Nephron (organoid): Measurements from ENCODE around the gene HAP1.
"Not testable (repeated sequence)": the region's sequence is repeated elsewhere in the genome, so short reads cannot be mapped to it uniquely, and the experiment has no call there.

Experiments
- H3K27ac Mint-ChIP-seq, 3 experiments: 2 replicates each; pipeline ENCODE4 v1.8.0; 2020; ENCODE audit warnings: mixed read lengths in 3 of 3, mild to moderate bottlenecking in 2 of 3, moderate library complexity in 1 of 3
- H3K27me3 Mint-ChIP-seq: 2 replicates; pipeline ENCODE4 v1.8.0; 2021; ENCODE audit warnings: low read depth, mild to moderate bottlenecking, moderate library complexity, mixed read lengths
- H3K36me3 Mint-ChIP-seq: 2 replicates; pipeline ENCODE4 v1.8.0; 2020; ENCODE audit warnings: low read depth, mixed read lengths
- H3K4me1 Mint-ChIP-seq: 2 replicates; pipeline ENCODE4 v1.8.0; 2020; ENCODE audit warnings: mixed read lengths
- H3K4me3 Mint-ChIP-seq, 3 experiments: 2 replicates each; pipeline ENCODE4 v1.8.0; 2020; ENCODE audit warnings: mild to moderate bottlenecking in 3 of 3, mixed read lengths in 3 of 3, moderate library complexity in 2 of 3
- H3K9me3 Mint-ChIP-seq: 2 replicates; pipeline ENCODE4 v1.8.0; 2020; ENCODE audit warnings: mixed read lengths
- CTCF ChIP-seq, 3 experiments: fragments of 200-600 bp; sonication (generic); IDR thresholded peaks; one replicate each; pipeline ENCODE4 v1.5.0; 2021; ENCODE audit warnings: antibody characterized with exemption in 3 of 3; ENCODE audit not compliant: unreplicated experiment in 3 of 3

HAP1 gene

GRCh38 chr17:41678411-41678906, 56.0 kb downstream of the HAP1 start:
- peaks cover 5% of the 10 kb centered on the region for H3K9me3 Mint-ChIP-seq
- H3K4me3 Mint-ChIP-seq, result no peak overlapping the region
- H3K27ac Mint-ChIP-seq, result peak overlapping the region; percentile 60 to 86 (median 80)
- no peaks in the 10 kb centered on the region for H3K27me3 Mint-ChIP-seq
- TF ChIP-seq CTCF (IDR thresholded peaks at IDR 0.05; ENCODE audit: unreplicated experiment in 3 of 3), result no peak
- no peaks in the 10 kb centered on the region for H3K36me3 Mint-ChIP-seq
- H3K4me1 Mint-ChIP-seq, result peaks cover 19% of the 10 kb centered on the region

DNA sequence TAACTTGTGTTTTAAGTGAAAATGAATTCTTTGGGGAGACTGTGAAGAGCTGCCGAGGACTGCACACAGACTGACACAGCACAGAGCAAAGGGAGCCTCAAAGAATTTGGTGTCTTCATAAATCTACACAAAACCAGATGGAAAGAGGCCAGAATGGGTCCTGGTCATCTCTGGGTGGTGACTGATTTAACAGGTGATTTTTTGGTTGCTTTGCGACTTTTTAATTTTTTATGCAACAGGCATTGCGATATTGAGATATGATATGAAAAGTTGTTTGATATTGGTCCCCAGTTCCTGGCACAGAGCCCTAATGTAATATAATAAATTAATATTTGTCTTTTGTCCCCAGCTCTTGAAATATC, 58.4 kb downstream of the HAP1 start:
- no peak for TF ChIP-seq CTCF (IDR thresholded peaks at IDR 0.05; ENCODE audit: unreplicated experiment in 3 of 3)
- Mint-ChIP-seq H3K4me1 (peaks cover 19% of the 10 kb centered on the region), H3K36me3 (no peaks in the 10 kb centered on the region), H3K9me3 (peaks cover 5% of the 10 kb centered on the region), H3K4me3 (no peak overlapping the region), H3K27me3 (peaks cover 2% of the 10 kb centered on the region), H3K27ac (peak overlapping the region; percentile 81 to 97 (median 92))

GRCh38 chr17:41675157-41676057, 59.0 kb downstream of the HAP1 start:
- peaks cover 16% of the 10 kb centered on the region for H3K4me1 Mint-ChIP-seq
- H3K36me3 Mint-ChIP-seq, H3K4me3 Mint-ChIP-seq, H3K9me3 Mint-ChIP-seq, H3K27me3 Mint-ChIP-seq: not testable (repeated sequence)
- H3K27ac Mint-ChIP-seq, result peak overlapping the region; percentile 81 to 97 (median 92)
